ENCODE data around the gene BPNT1.

DNA sequence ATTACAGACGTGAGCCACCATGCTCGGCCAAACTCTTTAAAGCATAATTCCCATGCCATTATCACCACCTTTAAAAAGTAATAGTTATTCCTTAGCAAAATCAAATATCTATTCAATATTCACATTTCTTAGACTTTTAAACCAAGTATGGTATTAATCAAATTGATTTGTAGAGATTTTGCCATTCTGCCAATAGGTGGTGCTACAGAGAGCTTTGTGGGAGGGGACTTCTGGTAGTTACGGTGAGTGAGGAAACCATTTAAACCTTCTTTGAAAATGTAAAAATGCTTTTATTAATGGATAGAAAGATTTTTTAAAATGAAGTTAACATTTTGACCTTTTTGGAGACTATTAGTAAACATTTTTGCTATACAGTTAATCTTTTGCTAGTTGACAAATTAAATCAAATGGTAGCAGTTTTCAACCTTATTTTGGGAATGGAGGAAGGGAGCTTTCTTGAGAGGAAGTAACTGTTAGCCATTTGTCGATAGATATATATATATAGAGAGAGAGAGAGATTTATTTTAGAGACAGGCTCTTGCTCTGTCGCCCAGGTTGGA, 23.6 kb upstream of the BPNT1 start:
- TF ChIP-seq, protein P1, sequence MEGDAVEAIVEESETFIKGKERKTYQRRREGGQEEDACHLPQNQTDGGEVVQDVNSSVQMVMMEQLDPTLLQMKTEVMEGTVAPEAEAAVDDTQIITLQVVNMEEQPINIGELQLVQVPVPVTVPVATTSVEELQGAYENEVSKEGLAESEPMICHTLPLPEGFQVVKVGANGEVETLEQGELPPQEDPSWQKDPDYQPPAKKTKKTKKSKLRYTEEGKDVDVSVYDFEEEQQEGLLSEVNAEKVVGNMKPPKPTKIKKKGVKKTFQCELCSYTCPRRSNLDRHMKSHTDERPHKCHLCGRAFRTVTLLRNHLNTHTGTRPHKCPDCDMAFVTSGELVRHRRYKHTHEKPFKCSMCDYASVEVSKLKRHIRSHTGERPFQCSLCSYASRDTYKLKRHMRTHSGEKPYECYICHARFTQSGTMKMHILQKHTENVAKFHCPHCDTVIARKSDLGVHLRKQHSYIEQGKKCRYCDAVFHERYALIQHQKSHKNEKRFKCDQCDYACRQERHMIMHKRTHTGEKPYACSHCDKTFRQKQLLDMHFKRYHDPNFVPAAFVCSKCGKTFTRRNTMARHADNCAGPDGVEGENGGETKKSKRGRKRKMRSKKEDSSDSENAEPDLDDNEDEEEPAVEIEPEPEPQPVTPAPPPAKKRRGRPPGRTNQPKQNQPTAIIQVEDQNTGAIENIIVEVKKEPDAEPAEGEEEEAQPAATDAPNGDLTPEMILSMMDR (IDR thresholded peaks at IDR 0.05): peak in 3 of 4 donors; percentile 40 to 57 (median 57)
- no peak for TF ChIP-seq POLR2A (IDR thresholded peaks at IDR 0.05)
